Measurements from ENCODE around the gene SART3. TPM values are rescaled to one million over a fixed set of nuclear protein-coding genes. Genes with fewer than 3 reads are reported as not detected.
"Not testable (repeated sequence)": the region's sequence is repeated elsewhere in the genome, so short reads cannot be mapped to it uniquely, and the experiment has no call there.

The SART3 gene
- total RNA-seq, 1 donor from 2014 or later: 44.8 TPM

DNA sequence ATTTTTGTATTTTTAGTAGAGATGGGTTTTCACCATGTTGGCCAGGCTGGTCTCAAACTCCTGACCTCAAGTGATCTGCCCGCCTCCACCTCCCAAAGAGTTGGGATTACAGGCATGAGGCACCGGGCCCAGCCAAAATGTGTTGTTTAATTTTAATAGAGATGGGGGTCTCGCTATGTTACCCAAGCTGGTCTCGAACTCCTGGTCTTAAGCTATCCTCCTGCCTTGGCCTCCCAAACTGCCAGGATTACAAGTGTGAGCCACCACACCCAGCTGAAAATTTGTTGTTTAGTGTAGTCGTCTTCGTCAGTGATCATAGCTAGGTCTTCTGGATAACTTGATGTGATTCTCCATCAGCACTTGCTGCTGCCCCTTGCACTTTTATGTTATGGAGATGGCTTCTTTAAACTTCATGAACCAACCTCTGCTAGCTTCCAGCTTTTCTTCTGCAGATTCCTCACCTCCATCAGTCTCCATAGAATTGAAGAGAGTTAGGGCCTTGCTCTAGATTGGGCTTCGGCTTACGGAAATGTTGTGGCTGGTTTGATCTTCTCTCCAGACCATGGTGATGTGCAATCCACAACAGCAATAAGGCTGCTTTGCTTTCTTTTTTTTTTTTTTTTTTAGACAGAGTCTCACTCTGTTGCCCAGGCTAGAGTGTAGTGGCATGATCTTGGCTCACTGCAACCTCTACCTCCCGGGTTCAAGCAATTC is 14.4 kb upstream of the SART3 start:
- TF ChIP-seq, protein P1, sequence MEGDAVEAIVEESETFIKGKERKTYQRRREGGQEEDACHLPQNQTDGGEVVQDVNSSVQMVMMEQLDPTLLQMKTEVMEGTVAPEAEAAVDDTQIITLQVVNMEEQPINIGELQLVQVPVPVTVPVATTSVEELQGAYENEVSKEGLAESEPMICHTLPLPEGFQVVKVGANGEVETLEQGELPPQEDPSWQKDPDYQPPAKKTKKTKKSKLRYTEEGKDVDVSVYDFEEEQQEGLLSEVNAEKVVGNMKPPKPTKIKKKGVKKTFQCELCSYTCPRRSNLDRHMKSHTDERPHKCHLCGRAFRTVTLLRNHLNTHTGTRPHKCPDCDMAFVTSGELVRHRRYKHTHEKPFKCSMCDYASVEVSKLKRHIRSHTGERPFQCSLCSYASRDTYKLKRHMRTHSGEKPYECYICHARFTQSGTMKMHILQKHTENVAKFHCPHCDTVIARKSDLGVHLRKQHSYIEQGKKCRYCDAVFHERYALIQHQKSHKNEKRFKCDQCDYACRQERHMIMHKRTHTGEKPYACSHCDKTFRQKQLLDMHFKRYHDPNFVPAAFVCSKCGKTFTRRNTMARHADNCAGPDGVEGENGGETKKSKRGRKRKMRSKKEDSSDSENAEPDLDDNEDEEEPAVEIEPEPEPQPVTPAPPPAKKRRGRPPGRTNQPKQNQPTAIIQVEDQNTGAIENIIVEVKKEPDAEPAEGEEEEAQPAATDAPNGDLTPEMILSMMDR (IDR thresholded peaks at IDR 0.05): no peak

DNA sequence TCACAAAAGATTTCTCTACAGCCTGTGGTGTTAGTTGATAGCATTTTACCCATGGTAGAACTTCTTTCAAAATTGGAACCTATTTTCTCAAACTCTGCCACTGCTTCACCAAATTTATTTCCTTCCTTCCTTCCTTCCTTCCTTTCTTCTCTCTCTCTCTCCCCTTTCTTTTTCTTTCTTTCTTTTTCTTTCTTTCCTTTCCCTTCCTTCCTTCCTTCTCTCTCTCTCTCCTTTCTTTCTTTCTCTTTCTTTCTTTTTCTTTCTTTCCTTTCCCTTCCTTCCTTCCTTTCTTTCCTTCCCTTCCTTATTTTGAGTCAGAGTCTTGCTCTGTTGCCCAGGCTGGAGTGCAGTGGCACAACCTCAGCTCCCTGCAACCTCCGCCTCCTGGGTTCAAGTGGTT is 13.3 kb upstream of the SART3 start:
- H3K9me3 ChIP-seq; intact Hi-C loops (cut with DNase I): not testable (repeated sequence)

More for the DNA sequence above, 14.4 kb upstream of the SART3 start:
- Histone ChIP-seq H3K36me3 (no peaks in the 10 kb centered on the region), H3K27me3 (no peaks in the 10 kb centered on the region), H3K4me1 (peaks cover 3% of the 10 kb centered on the region), H3K4me3 (no peak overlapping the region), H3K9me3 (no peaks in the 10 kb centered on the region), H3K27ac (no peak overlapping the region)
- no peak for DNase-seq
- intact Hi-C loops (cut with DNase I): no loop called here
- ATAC-seq: no peak

DNA sequence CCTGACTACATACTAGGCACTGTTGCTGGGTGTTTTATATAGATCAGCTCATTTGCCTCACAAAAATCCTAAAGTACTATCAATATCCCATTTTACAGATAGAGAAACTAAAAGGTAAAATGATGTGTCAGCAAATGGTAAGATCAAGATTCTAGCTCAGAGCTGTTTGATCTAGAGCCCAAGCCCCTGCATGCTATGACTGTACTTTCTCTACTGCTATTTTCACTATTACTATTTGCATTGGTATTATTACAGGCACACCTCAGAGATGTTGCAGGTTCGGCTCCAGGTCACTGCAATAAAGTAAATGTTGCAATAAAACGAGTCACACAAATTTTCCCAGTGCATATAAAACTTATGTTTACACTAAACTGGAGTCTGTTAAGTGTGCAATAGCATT is 12.3 kb upstream of the SART3 start:
- TF ChIP-seq, protein P1 (IDR thresholded peaks at IDR 0.05): no peak
- intact Hi-C loops (cut with DNase I): no loop called here
- Histone ChIP-seq H3K9me3 (no peaks in the 10 kb centered on the region), H3K4me3 (no peak overlapping the region), H3K4me1 (peaks cover 6% of the 10 kb centered on the region), H3K36me3 (peaks cover 19% of the 10 kb centered on the region), H3K27me3 (no peaks in the 10 kb centered on the region), H3K27ac (no peak overlapping the region)
- ATAC-seq: no peak
- DNase-seq: no peak

More for the DNA sequence above, 13.3 kb upstream of the SART3 start:
- H3K27me3 ChIP-seq, H3K36me3 ChIP-seq, H3K4me3 ChIP-seq, H3K4me1 ChIP-seq, DNase-seq, ATAC-seq, H3K27ac ChIP-seq: not testable (repeated sequence)

DNA sequence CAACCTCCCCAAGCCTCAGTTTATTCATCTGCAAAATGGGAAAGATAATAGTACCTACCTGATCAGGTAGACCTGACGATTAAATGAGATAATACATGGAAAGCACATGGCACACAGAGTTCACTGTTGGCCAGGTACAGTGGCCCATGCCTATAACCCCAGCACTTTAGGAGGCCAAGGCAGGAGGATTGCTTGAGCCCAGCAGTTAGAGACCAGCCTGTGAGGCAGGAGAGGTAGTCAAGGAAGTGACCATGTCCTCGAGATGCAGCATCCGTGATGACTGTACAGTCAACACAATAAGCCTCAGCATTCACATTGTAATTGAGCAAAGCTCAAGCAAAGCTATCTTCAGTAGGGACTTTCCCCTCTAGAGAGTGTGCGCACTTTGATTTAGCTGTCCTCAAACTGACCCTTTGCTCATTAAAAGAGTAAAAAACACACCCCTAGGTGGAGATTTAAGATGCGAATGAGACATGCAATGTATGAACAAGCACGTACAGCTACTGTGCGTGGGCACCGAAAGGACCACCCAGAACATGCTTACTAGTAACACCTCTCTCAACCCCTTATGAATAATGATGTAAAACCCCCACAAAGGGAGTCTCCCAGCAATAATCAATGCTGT is 11.3 kb upstream of the SART3 start:
- peaks cover 16% of the 10 kb centered on the region for H3K4me1 ChIP-seq
- DNase-seq: no peak
- H3K36me3 ChIP-seq: peaks cover 29% of the 10 kb centered on the region
- H3K27me3 ChIP-seq: no peaks in the 10 kb centered on the region
- no peaks in the 10 kb centered on the region for H3K9me3 ChIP-seq
- ATAC-seq: no peak
- TF ChIP-seq, protein P1 (IDR thresholded peaks at IDR 0.05): no peak
- intact Hi-C loops (cut with DNase I): no loop called here
- H3K4me3 ChIP-seq: no peak overlapping the region
- no peak overlapping the region for H3K27ac ChIP-seq

DNA sequence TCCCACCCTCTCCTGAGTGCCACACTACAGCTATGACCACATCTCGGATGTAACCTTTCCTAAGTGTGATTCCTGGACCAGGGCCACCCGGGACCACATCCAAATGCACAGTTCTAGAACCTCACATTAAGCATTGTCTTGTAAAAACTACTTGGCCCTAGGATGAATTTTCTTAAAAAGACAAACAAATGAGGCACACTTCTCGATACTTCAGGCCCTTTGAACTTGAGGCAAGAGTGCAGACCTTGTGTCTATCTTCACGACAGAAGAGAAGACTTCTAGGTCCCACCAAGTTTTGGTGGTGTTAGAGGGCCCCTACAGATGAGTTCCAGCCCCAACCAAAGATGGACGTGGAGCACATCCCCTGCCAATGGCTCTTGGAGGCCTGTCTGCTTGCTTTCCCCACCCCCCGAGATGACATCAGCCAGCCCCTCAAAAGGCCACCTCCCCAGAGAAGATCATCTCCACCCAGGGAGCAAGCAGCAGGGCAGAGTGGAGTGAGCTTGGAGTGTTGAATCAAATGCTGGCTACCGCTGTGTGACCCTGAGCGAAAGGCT is 10.7 kb upstream of the SART3 start:
- Histone ChIP-seq H3K27me3 (no peaks in the 10 kb centered on the region), H3K4me1 (peaks cover 19% of the 10 kb centered on the region), H3K27ac (no peak overlapping the region), H3K36me3 (peaks cover 35% of the 10 kb centered on the region), H3K4me3 (no peak overlapping the region), H3K9me3 (no peaks in the 10 kb centered on the region)
- TF ChIP-seq, protein P1 (IDR thresholded peaks at IDR 0.05): no peak
- ATAC-seq (no peak), DNase-seq (no peak)
- intact Hi-C loops (cut with DNase I): no loop called here

Data from upper lobe of right lung (tissue), 1 donor.